ENCODE measurements around the gene NEK1. TPM values are rescaled to one million over a fixed set of nuclear protein-coding genes. Genes with fewer than 3 reads are reported as not detected.
A peak's percentile ranks its signal among the peaks of the same experiment; 100 is the strongest.

NEK1 gene
- total and polyA plus RNA-seq, 12 donors: 4.2 to 23.0 (median 12.3) TPM

DNA sequence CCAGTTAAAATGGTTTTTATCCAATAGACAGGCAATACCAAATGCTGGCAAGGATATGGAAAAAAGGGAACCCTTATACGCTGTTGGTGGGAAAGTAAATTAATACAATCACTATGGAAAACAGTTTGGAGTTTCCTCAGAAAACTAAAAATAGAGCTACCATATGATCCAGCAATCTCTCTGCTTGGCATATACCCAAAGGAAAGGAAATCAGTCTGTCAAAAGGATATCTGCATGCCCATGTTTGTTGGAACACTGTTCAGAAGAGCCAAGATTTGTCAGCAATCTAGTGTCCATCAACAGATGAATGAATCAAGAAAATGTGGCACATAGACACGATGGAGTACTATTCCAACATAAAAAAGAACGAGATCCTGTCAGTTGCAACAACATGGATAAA lies 250.6 kb downstream of the NEK1 start:
- Histone ChIP-seq H3K27me3 (no peaks in the 10 kb centered on the region), H3K9me3 (replicated peaks in 1 of 3) (no peaks in the 10 kb centered on the region), H3K4me3 (no peak overlapping the region), H3K36me3 (replicated peaks in 1 of 2) (no peaks in the 10 kb centered on the region), H3K27ac (no peak overlapping the region), H3K4me1 (replicated peaks in 1 of 2) (no peaks in the 10 kb centered on the region)
- 63 to 77% (median 74%) methylated on average over 3 of the region's 3 CpGs for WGBS, 4 donors
- intact Hi-C loops (cut with DNase I): no loop called here
- TF ChIP-seq POLR2A (IDR thresholded peaks at IDR 0.05) (no peak), CTCF (IDR thresholded peaks at IDR 0.05) (no peak)
- no peak for DNase-seq

GRCh38 chr4:169359961-169360360 lies 252.4 kb downstream of the NEK1 start:
- DNase-seq: no peak
- Histone ChIP-seq H3K27ac (no peak overlapping the region), H3K27me3 (no peaks in the 10 kb centered on the region), H3K4me1 (replicated peaks in 1 of 2) (no peaks in the 10 kb centered on the region), H3K9me3 (replicated peaks in 1 of 3) (peaks cover 0 to 3% (median 0%) of the 10 kb centered on the region in 3 donors), H3K36me3 (replicated peaks in 1 of 2) (no peaks in the 10 kb centered on the region), H3K4me3 (no peak overlapping the region)
- intact Hi-C loops (cut with DNase I): no loop called here
- WGBS, 4 donors: 84 to 95% (median 89%) methylated on average over 3 of the region's 3 CpGs
- TF ChIP-seq CTCF (IDR thresholded peaks at IDR 0.05): no peak
- no peak for TF ChIP-seq POLR2A (IDR thresholded peaks at IDR 0.05)

- no peak for DNase-seq
- no peaks in the 10 kb centered on the region for H3K27me3 ChIP-seq
- 88 to 93% (median 89%) methylated on average over 3 of the region's 3 CpGs for WGBS, 4 donors
- no peaks in the 10 kb centered on the region for H3K36me3 ChIP-seq (replicated peaks in 1 of 2)
- intact Hi-C loops (cut with DNase I): no loop called here
- TF ChIP-seq POLR2A (IDR thresholded peaks at IDR 0.05) (no peak), CTCF (IDR thresholded peaks at IDR 0.05) (no peak)
- no peak overlapping the region for H3K27ac ChIP-seq
- H3K4me1 ChIP-seq (replicated peaks in 1 of 2): no peaks in the 10 kb centered on the region
- peaks cover 0 to 4% (median 0%) of the 10 kb centered on the region in 3 donors for H3K9me3 ChIP-seq (replicated peaks in 1 of 3)
- H3K4me3 ChIP-seq: no peak overlapping the region
Observed at GRCh38 chr4:169352360-169352759, 260.0 kb downstream of the NEK1 start.

DNA sequence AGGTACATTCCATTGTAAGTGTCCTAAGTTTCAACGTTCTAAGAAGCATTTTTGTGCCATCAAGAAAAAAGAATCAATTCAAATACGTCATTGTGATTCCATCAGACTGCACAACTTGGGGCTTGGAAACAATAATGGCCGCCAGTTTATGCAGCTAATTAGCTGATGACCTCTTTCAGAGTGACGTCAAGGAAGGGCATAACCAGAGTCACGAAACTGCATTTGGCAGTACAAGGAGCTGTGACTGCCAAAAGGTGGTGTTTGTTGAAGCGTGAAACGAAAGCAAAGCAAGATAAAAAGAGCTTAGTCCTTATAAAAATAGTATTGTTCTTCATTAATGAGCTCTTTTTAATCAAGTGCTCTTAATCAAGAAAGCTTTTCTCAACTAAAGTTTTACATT lies 260.5 kb downstream of the NEK1 start:
- TF ChIP-seq POLR2A (IDR thresholded peaks at IDR 0.05) (no peak), CTCF (IDR thresholded peaks at IDR 0.05) (no peak)
- Histone ChIP-seq H3K4me3 (no peak overlapping the region), H3K9me3 (replicated peaks in 1 of 3) (peaks cover 0 to 4% (median 0%) of the 10 kb centered on the region in 3 donors), H3K27ac (no peak overlapping the region), H3K36me3 (replicated peaks in 1 of 2) (no peaks in the 10 kb centered on the region), H3K27me3 (no peaks in the 10 kb centered on the region), H3K4me1 (replicated peaks in 1 of 2) (no peaks in the 10 kb centered on the region)
- intact Hi-C loops (cut with DNase I): no loop called here
- DNase-seq: peak in 1 of 7 donors; percentile 9
- WGBS, 4 donors: 59 to 64% (median 63%) methylated on average over 7 of the region's 7 CpGs
